HCT116 (cell line): ENCODE measurements around the gene DIP2B. TPM values are rescaled to one million over a fixed set of nuclear protein-coding genes. Genes with fewer than 3 reads are reported as not detected.

Source experiments
- ATAC-seq: fragments of 200-7000 bp; cut with Tn5 transposase; 2 replicates; pipeline ENCODE4 v1.9.1; 2020; ENCODE audit warnings: mild to moderate bottlenecking, moderate library complexity
- BruUV-seq: library from RNA; stranded (reverse); fragments of 400-500 nt; replicated peaks from 2 replicates; lab custom pipeline; 2021; lab: Mats Ljungman, UMichigan
- CTCF ChIA-PET: fragments of 300-600 bp; sonication (Branson Sonifier 250); formaldehyde crosslinking; loops from one replicate; lab custom pipeline; 2021; ENCODE audit warnings: antibody characterized with exemption; lab: Charles Lee
- POLR2A ChIA-PET: fragments of 300-600, 350-600 bp; sonication (Branson Sonifier 250); formaldehyde crosslinking; loops from one replicate; lab custom pipeline; 2021; ENCODE audit warnings: antibody characterized with exemption; lab: Charles Lee
- RAD21 ChIA-PET, 2 experiments: fragments of 300-600 bp; sonication (Branson Sonifier 250); formaldehyde crosslinking; loops; one replicate each; lab custom pipeline; 2023; ENCODE audit warnings: low total read pairs in 2 of 2; ENCODE audit not compliant: uncharacterized antibody in 2 of 2, unreplicated experiment in 2 of 2, low non-redundant PET in 1 of 2; lab: Charles Lee
- DNase-seq: peaks from one replicate; pipeline ENCODE4 v3.0.0-alpha.2; 2010; ENCODE audit warnings: low read depth, low spot score
- H2AFZ ChIP-seq: fragments of 200-600 bp; shearing (Covaris generic), sonication (generic); 2 replicates; pipeline ENCODE4 v1.6.1; 2017; ENCODE audit warnings: low read depth, mixed run types, mixed read lengths, antibody characterized with exemption, low read length; ENCODE audit not compliant: poor library complexity, severe bottlenecking
- H3K27ac ChIP-seq: 2 replicates; pipeline ENCODE4 v1.5.1; 2012; ENCODE audit warnings: low read depth, low read length
- H3K27me3 ChIP-seq: fragments of 200-600 bp; sonication (generic); 2 replicates; pipeline ENCODE4 v1.6.1; 2016; ENCODE audit warnings: mixed run types, low read length, mixed read lengths; ENCODE audit not compliant: insufficient read depth
- H3K36me3 ChIP-seq, 2 experiments: fragments of 200-500 bp in 1 of 2; fragments of 200-600 bp in 1 of 2; sonication (Bioruptor generic) in 1 of 2; sonication (generic) in 1 of 2; 2 replicates each; pipeline versions ENCODE4 v1.5.1 to v1.6.1; 2014 to 2016; ENCODE audit warnings: low read length in 2 of 2, inconsistent platforms in 1 of 2, mixed read lengths in 1 of 2, mixed run types in 1 of 2; ENCODE audit not compliant: insufficient read depth in 2 of 2, control insufficient read depth in 1 of 2
- H3K4me1 ChIP-seq, 2 experiments: fragments of 200-600 bp in 1 of 2; sonication (generic) in 1 of 2; 2 replicates each; pipeline versions ENCODE4 v1.5.1 to v1.6.1; 2012 to 2017; ENCODE audit warnings: low read length in 2 of 2, inconsistent platforms in 1 of 2, mild to moderate bottlenecking in 1 of 2, mixed read lengths in 1 of 2, mixed run types in 1 of 2, moderate library complexity in 1 of 2; ENCODE audit not compliant: insufficient read depth in 2 of 2, control insufficient read depth in 1 of 2
- H3K4me2 ChIP-seq: fragments of 200-600 bp; sonication (generic); 2 replicates; pipeline ENCODE4 v1.6.1; 2017; ENCODE audit warnings: mixed run types, low read length, mixed read lengths
- H3K4me3 ChIP-seq, 2 experiments: fragments of 200-600 bp in 1 of 2; sonication (generic) in 1 of 2; replicated peaks in 1 of 2; 2 replicates each; pipeline ENCODE4 v1.5.1; 2011 to 2016; ENCODE audit warnings: low read length in 2 of 2, control low read depth in 1 of 2, low read depth in 1 of 2, mild to moderate bottlenecking in 1 of 2, mixed read lengths in 1 of 2, mixed run types in 1 of 2
- H3K79me2 ChIP-seq: fragments of 200-600 bp; sonication (generic); 2 replicates; pipeline ENCODE4 v1.6.1; 2017; ENCODE audit warnings: mild to moderate bottlenecking, mixed run types, low read length, moderate library complexity, mixed read lengths; ENCODE audit not compliant: insufficient read depth
- H3K9ac ChIP-seq: fragments of 200-600 bp; sonication (generic); 2 replicates; pipeline ENCODE4 v1.6.1; 2016; ENCODE audit warnings: low read length, mixed read lengths
- H3K9me2 ChIP-seq: fragments of 200-600 bp; sonication (generic), shearing (Covaris generic); 2 replicates; pipeline ENCODE4 v1.6.1; 2017; ENCODE audit warnings: mixed run types, mild to moderate bottlenecking, moderate library complexity; ENCODE audit not compliant: insufficient read depth
- H3K9me3 ChIP-seq, 2 experiments: fragments of 200-500 bp in 1 of 2; fragments of 200-600 bp in 1 of 2; sonication (Bioruptor generic) in 1 of 2; sonication (generic) in 1 of 2; 2 replicates each; pipeline ENCODE4 v1.6.1; 2014 to 2017; ENCODE audit warnings: low read length in 2 of 2, mixed read lengths in 2 of 2, inconsistent platforms in 1 of 2, low read depth in 1 of 2, mild to moderate bottlenecking in 1 of 2, mixed run types in 1 of 2, moderate library complexity in 1 of 2; ENCODE audit not compliant: control insufficient read depth in 1 of 2, insufficient read depth in 1 of 2
- H4K20me1 ChIP-seq: fragments of 200-600 bp; sonication (generic), shearing (Covaris generic); 2 replicates; pipeline ENCODE4 v1.6.1; 2017; ENCODE audit warnings: mixed run types, mild to moderate bottlenecking, moderate library complexity; ENCODE audit not compliant: insufficient read depth
- CBX3 ChIP-seq: IDR thresholded peaks from 2 replicates; pipeline ENCODE4 v1.6.1; 2012; ENCODE audit warnings: low read depth
- EZH2 ChIP-seq: fragments of 200-600 bp; sonication (generic); IDR thresholded peaks from 2 replicates; pipeline ENCODE4 v1.6.1; 2017; ENCODE audit warnings: antibody characterized with exemption, mixed run types
- EZH2phosphoT487 ChIP-seq: fragments of 200-600 bp; IDR thresholded peaks from 2 replicates; pipeline ENCODE4 v1.6.1; 2018; ENCODE audit warnings: antibody characterized with exemption, borderline replicate concordance
- FOSL1 ChIP-seq: IDR thresholded peaks from 2 replicates; pipeline ENCODE4 v1.6.1; 2012; ENCODE audit warnings: low read depth
- SIN3A ChIP-seq: IDR thresholded peaks from 2 replicates; pipeline ENCODE4 v1.6.1; 2012; ENCODE audit warnings: low read depth
- SRF ChIP-seq: IDR thresholded peaks from 2 replicates; pipeline ENCODE4 v1.6.1; 2012; ENCODE audit warnings: low read depth
- TCF7L2 ChIP-seq: IDR thresholded peaks from 2 replicates; pipeline ENCODE4 v1.7.0; 2011; ENCODE audit warnings: borderline replicate concordance, inconsistent platforms; ENCODE audit not compliant: insufficient read depth, insufficient read length; ENCODE audit errors: extremely low read depth
- YY1 ChIP-seq: IDR thresholded peaks from 2 replicates; pipeline ENCODE4 v1.6.1; 2011; ENCODE audit warnings: low read length, low read depth, moderate library complexity, mild to moderate bottlenecking; ENCODE audit not compliant: insufficient replicate concordance; ENCODE audit errors: extremely low read depth
- ZFX ChIP-seq: fragments of 450-650 bp; IDR thresholded peaks from 2 replicates; pipeline ENCODE4 v1.6.1; 2017
- ZNF274 ChIP-seq: fragments of 200-500 bp; sonication (Bioruptor generic); IDR thresholded peaks from 2 replicates; pipeline ENCODE4 v1.6.1; 2014; ENCODE audit warnings: mild to moderate bottlenecking, low read depth, low read length, inconsistent platforms
- intact Hi-C: fragments of 100-400 bp; cut with micrococcal nuclease; formaldehyde crosslinking; loops from 2 replicates; pipeline ENCODE4 v1.10.0; 2022
- total RNA-seq: library from RNA; stranded (reverse); gene quantifications from one replicate; pipeline ENCODE4 v1.2.1, GENCODE V29; 2021; ENCODE audit not compliant: unreplicated experiment
- TF ChIP-seq, protein P1 (sequence below): IDR thresholded peaks from 2 replicates; pipeline ENCODE4 v1.6.1; 2012
- TF ChIP-seq, protein P2 (sequence below): IDR thresholded peaks from 2 replicates; pipeline ENCODE4 v1.6.1; 2012
- TF ChIP-seq, protein P3 (sequence below), 3 experiments: fragments of 200-600 bp in 1 of 3; sonication (generic) in 1 of 3; IDR thresholded peaks in 2 of 3; conservative IDR thresholded peaks in 1 of 3; 2 replicates each; pipeline ENCODE4 v1.5.1; 2012 to 2017; ENCODE audit warnings: low read depth in 2 of 3, low read length in 2 of 3, antibody characterized with exemption in 1 of 3, borderline replicate concordance in 1 of 3, control low read depth in 1 of 3, mild to moderate bottlenecking in 1 of 3, mixed read lengths in 1 of 3, mixed run types in 1 of 3, moderate library complexity in 1 of 3; ENCODE audit not compliant: insufficient read depth in 1 of 3

DIP2B gene
- total RNA-seq, 1 experiment from 2014 or later: 32.3 TPM

DNA sequence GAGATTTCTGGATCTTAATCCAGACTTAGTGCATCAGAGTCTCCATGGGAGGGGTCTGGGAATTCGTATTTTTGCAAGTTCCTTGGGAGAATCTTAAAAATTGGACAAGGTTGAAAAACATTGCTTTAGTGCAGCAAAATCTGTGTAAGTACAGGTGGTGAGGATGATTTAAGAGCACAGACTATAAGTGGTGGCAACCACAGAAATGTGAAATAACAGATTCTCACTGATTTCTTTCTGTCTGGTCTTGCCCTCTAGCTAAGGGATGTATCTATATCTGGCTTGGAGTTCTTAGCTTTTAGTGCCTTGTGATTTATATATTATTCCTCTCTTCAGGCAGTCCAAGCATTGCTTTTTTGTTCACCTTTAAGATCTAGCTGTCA lies 116.2 kb downstream of the DIP2B start:
- Histone ChIP-seq H3K79me2 (peaks cover 69% of the 10 kb centered on the region), H3K27ac (no peak overlapping the region), H4K20me1 (no peaks in the 10 kb centered on the region), H3K9ac (peak overlapping the region; percentile 46; the same call in 1 of the 2 replicates), H3K4me3 (no peak overlapping the region), H3K27me3 (no peaks in the 10 kb centered on the region), H3K36me3 (no peaks in the 10 kb centered on the region), H3K9me2 (no peaks in the 10 kb centered on the region), H3K9me3 (no peaks in the 10 kb centered on the region), H2AFZ (no peak overlapping the region), H3K4me1 (peaks cover 43 to 51% of the 10 kb centered on the region in 2 experiments), H3K4me2 (peak overlapping the region; percentile 73)
- ChIA-PET RAD21 (no interaction called here), POLR2A (interaction anchor here (1.4 kb wide), 1 partner anchor 112 kb away, joined by 4 read pairs; no protein-coding TSS in a partner anchor), CTCF (no interaction called here)
- intact Hi-C loops: no loop called here
- no peak for DNase-seq
- BruUV-seq: no TSS peak
- no peak for ATAC-seq
- TF ChIP-seq SIN3A (no peak), ZFX (no peak), TCF7L2 (no peak), SRF (no peak), YY1 (no peak), EZH2phosphoT487 (no peak), ZNF274 (no peak), FOSL1 (no peak), CBX3 (no peak), EZH2 (no peak)
- TF ChIP-seq, protein P1, sequence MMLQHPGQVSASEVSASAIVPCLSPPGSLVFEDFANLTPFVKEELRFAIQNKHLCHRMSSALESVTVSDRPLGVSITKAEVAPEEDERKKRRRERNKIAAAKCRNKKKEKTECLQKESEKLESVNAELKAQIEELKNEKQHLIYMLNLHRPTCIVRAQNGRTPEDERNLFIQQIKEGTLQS: no peak
- TF ChIP-seq, protein P2, sequence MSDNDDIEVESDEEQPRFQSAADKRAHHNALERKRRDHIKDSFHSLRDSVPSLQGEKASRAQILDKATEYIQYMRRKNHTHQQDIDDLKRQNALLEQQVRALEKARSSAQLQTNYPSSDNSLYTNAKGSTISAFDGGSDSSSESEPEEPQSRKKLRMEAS: no peak
- TF ChIP-seq, protein P3, sequence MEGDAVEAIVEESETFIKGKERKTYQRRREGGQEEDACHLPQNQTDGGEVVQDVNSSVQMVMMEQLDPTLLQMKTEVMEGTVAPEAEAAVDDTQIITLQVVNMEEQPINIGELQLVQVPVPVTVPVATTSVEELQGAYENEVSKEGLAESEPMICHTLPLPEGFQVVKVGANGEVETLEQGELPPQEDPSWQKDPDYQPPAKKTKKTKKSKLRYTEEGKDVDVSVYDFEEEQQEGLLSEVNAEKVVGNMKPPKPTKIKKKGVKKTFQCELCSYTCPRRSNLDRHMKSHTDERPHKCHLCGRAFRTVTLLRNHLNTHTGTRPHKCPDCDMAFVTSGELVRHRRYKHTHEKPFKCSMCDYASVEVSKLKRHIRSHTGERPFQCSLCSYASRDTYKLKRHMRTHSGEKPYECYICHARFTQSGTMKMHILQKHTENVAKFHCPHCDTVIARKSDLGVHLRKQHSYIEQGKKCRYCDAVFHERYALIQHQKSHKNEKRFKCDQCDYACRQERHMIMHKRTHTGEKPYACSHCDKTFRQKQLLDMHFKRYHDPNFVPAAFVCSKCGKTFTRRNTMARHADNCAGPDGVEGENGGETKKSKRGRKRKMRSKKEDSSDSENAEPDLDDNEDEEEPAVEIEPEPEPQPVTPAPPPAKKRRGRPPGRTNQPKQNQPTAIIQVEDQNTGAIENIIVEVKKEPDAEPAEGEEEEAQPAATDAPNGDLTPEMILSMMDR (IDR thresholded peaks at IDR 0.05 in 2 of 3, conservative IDR thresholded peaks at IDR 0.05 in 1 of 3; ENCODE audit: borderline replicate concordance in 1 of 3, insufficient read depth in 1 of 3, low read depth in 2 of 3, low read length in 2 of 3): no peak
